ENCODE measurements around the gene ZSCAN10. TPM values are rescaled to one million over a fixed set of nuclear protein-coding genes. Genes with fewer than 3 reads are reported as not detected.
"Not testable (repeated sequence)": the region's sequence is repeated elsewhere in the genome, so short reads cannot be mapped to it uniquely, and the experiment has no call there.

Gene ZSCAN10
- total RNA-seq, 2 donors from 2014 or later, result not detected

DNA sequence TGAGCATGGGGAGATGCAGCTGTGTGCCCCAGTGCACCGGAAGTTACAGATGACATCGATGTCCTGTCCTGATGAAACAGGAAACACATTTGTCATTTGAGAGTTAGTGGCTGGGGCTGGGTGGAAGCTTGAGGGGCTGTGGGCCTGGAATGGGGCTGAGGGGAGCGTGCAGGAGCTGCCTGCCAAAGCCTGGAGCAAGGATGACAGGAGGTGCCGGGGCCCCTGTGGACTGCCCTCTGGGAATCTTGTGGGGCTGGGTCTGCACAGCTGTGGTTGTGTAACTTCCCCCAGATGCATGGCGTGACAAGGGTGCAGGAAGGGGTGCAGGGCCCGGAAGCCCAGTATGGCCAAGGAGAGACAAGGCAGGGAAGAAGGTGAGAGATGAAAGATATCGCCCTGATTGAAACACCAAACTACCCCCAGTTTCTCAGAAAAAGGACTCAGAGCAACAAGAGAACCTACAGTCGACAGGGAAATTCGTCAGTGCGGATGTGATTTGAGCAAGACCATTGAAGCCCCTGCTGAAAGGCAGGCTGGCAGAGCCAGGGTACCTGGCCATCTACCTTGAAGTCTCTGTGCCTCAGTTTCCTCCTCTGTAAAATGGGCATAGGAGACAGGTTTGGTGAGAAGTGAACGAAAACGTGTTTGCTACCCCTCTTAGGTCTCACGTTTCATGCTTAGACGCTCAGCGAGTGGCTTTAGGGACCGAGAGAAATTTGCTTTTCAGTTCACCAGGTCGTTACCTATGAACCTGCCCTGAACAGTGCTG, 43.9 kb downstream of the ZSCAN10 start:
- Histone ChIP-seq H3K4me1 (peaks cover 0 to 19% of the 10 kb centered on the region in 2 donors), H3K36me3 (no peaks in the 10 kb centered on the region), H3K4me3 (no peak overlapping the region), H3K27ac (no peak overlapping the region), H3K9me3 (no peaks in the 10 kb centered on the region), H3K27me3 (no peaks in the 10 kb centered on the region)
- TF ChIP-seq, protein P1, sequence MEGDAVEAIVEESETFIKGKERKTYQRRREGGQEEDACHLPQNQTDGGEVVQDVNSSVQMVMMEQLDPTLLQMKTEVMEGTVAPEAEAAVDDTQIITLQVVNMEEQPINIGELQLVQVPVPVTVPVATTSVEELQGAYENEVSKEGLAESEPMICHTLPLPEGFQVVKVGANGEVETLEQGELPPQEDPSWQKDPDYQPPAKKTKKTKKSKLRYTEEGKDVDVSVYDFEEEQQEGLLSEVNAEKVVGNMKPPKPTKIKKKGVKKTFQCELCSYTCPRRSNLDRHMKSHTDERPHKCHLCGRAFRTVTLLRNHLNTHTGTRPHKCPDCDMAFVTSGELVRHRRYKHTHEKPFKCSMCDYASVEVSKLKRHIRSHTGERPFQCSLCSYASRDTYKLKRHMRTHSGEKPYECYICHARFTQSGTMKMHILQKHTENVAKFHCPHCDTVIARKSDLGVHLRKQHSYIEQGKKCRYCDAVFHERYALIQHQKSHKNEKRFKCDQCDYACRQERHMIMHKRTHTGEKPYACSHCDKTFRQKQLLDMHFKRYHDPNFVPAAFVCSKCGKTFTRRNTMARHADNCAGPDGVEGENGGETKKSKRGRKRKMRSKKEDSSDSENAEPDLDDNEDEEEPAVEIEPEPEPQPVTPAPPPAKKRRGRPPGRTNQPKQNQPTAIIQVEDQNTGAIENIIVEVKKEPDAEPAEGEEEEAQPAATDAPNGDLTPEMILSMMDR (IDR thresholded peaks at IDR 0.05), result no peak
- no peak for DNase-seq (ENCODE audit: low spot score)

DNA sequence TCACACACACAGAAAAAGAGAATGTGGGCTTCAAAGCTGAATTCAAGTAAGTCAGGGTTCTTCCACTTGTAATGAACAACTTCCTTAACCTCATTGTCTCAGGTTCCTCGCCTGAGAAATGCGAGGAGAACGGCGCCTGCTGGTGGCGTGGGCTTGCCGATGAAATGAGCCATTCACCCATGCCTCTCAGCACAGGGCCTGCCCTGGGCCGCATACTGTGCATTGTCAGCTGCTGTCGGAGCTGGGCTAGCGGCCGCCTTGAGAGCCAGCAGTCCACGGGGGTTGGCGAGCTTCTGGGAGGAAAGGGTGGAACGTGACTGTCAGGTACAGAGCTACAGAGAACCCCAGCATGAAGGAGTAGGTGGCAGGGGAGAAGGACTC, 45.8 kb downstream of the ZSCAN10 start:
- H3K4me3 ChIP-seq; H3K27me3 ChIP-seq; DNase-seq (ENCODE audit: low spot score); H3K9me3 ChIP-seq; H3K36me3 ChIP-seq; H3K27ac ChIP-seq; H3K4me1 ChIP-seq: not testable (repeated sequence)

DNA sequence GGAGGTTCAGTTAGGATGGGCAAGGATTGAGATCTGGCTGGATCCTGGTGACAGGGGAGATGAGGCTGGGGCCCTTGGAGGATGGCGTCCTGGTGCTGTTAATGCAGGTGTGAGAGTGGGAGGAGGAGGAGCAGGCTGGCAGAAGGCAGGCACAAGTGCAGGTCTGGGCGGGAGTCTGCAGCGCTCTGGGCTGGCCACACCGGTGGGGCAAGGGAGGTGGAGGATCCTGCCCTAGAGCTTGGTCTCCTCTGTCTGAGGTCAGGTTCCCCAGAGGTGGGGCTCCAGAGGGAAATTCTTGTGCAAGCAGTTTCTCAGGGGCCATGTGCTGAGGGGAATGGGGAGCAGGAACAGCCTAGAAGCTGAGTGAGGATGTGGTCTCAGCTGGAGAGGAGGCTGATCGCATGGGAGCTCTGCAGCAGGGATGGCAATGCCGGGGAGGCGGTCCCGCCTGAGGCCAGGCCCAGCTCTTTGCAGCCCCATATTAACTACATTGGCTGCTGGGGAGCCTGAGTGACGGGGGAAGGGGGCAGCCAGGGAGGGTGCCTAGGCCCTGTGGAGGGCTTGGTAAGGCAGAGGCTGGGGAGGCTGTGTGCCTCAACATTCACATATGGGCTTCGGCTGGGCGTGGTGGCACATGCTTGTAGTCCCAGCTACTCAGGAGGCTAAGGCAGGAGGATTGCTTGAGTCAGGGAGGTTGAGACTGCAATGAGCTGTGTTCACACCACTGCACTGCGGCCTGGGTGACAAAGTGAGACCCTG, 46.3 kb downstream of the ZSCAN10 start:
- not testable (repeated sequence) for H3K4me1 ChIP-seq; H3K9me3 ChIP-seq; H3K27ac ChIP-seq; DNase-seq (ENCODE audit: low spot score); H3K4me3 ChIP-seq; H3K36me3 ChIP-seq; H3K27me3 ChIP-seq

DNA sequence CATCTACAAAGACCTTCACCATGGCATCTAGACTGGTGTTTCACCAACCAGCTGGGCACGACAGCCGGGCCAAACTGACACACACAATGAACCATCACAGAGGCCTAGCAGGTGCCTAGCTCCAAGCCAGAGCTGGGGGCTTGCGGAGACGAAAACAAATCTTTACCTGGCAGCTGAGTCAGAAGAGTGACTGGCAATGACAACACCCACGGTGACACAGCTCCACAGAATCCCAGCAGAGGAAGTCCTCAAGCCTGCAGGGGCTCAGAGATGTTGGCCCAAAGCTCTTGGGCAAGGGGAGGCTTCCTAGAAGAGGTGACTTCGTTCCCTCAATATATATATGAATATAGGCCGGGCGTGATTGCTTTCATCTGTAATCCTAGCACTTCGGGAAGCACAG, 47.6 kb downstream of the ZSCAN10 start:
- TF ChIP-seq, protein P1 (IDR thresholded peaks at IDR 0.05), result no peak
- Histone ChIP-seq H3K9me3 (no peaks in the 10 kb centered on the region), H3K4me1 (peaks cover 0 to 6% of the 10 kb centered on the region in 2 donors), H3K36me3 (no peaks in the 10 kb centered on the region), H3K27me3 (peaks cover 0 to 9% of the 10 kb centered on the region in 2 donors), H3K27ac (no peak overlapping the region), H3K4me3 (no peak overlapping the region)
- no peak for DNase-seq (ENCODE audit: low spot score)

DNA sequence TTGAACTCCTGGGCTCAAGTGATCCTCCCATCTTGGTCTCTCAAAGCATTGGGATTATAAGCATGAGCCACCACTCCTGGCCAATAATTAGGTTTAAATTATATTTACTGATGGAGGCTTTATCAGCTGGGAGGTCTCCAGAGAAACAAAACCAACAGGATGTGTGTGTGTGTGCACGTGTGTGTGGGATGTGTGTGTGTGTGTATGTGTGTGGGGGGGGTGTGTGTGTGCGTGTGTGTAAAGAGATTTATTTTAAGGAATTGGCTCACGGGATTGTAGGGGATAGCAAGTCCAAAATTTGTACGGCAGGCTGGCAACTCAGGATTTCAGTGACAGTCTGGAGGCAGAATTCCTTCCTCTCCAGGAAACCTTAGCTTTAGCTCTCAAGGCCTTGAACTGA, 48.1 kb downstream of the ZSCAN10 start:
- Histone ChIP-seq H3K4me3 (no peak overlapping the region), H3K4me1 (peaks cover 0 to 11% of the 10 kb centered on the region in 2 donors), H3K9me3 (no peaks in the 10 kb centered on the region), H3K27me3 (peaks cover 2 to 14% of the 10 kb centered on the region in 2 donors), H3K27ac (no peak overlapping the region), H3K36me3 (no peaks in the 10 kb centered on the region)
- TF ChIP-seq, protein P1 (IDR thresholded peaks at IDR 0.05), result no peak
- DNase-seq (ENCODE audit: low spot score), result no peak

DNA sequence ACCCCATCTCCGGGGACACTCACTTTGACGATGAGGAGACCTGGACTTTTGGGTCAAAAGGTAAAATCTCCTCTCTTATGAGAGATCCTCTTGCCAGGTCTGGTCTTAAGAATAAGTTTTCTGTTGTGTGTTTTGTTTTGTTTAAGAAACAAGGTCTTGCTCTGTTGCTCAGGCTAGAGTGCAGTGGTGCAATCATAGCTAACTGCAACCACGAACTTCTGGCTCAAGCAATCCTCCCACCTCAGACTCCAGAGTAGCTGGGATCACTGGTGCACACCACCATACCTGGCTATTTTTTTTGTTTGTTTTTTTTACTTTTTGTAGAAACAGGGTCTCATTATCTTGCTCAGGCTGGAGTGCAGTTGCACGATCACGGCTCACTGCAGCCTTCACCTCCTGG, 48.6 kb downstream of the ZSCAN10 start:
- Histone ChIP-seq H3K9me3 (no peaks in the 10 kb centered on the region), H3K27ac (no peak overlapping the region), H3K4me3 (no peak overlapping the region), H3K27me3 (peaks cover 7 to 19% of the 10 kb centered on the region in 2 donors), H3K36me3 (no peaks in the 10 kb centered on the region), H3K4me1 (peaks cover 0 to 16% of the 10 kb centered on the region in 2 donors)
- TF ChIP-seq, protein P1 (IDR thresholded peaks at IDR 0.05), result no peak
- DNase-seq (ENCODE audit: low spot score), result no peak

Measured in right atrium auricular region (tissue), 2 donors.